ENCODE results near the gene HNRNPA1L2. TPM values are rescaled to one million over a fixed set of nuclear protein-coding genes. Genes with fewer than 3 reads are reported as not detected.
"Not testable (repeated sequence)": the region's sequence is repeated elsewhere in the genome, so short reads cannot be mapped to it uniquely, and the experiment has no call there.

The HNRNPA1L2 gene
- total RNA-seq, 2 experiments from 2014 or later: 7.8 to 9.2 TPM

- Mint-ChIP-seq H3K4me3 (no peak overlapping the region), H3K27ac (no peak overlapping the region), H3K27me3 (no peaks in the 10 kb centered on the region), H3K36me3 (ENCODE audit: low read depth) (peaks cover 19% of the 10 kb centered on the region), H3K9me3 (no peaks in the 10 kb centered on the region), H3K4me1 (ENCODE audit: low read depth) (peaks cover 2% of the 10 kb centered on the region)
- CTCF ChIA-PET: interaction anchor here (0.7 to 2.4 kb wide), 13 partner anchors 8 to 585 kb away, joined by 3 to 33 read pairs (median 4); partner anchors contain the start of gene SUGT1
- DNase-seq: no peak
- ATAC-seq: peak; percentile 45
- intact Hi-C loops (cut with micrococcal nuclease): no loop called here
- TF ChIP-seq CTCF (IDR thresholded peaks at IDR 0.05): peak; percentile 55
- POLR2A ChIA-PET: interaction anchor here (1.3 kb wide), 1 partner anchor 13 kb away, joined by 6 read pairs; the partner anchor contains the start of gene SUGT1
These were observed 23.1 kb downstream of the HNRNPA1L2 start for GRCh38 chr13:52665325-52665724.

- Mint-ChIP-seq H3K4me3 (no peak overlapping the region), H3K27ac (no peak overlapping the region)
These were observed 27.4 kb downstream of the HNRNPA1L2 start for GRCh38 chr13:52669677-52670076.

GRCh38 chr13:52670726-52671125 is 28.5 kb downstream of the HNRNPA1L2 start:
- Mint-ChIP-seq H3K4me3 (no peak overlapping the region), H3K27ac (no peak overlapping the region), H3K36me3 (ENCODE audit: low read depth) (peaks cover 18% of the 10 kb centered on the region), H3K27me3 (no peaks in the 10 kb centered on the region), H3K9me3 (no peaks in the 10 kb centered on the region), H3K4me1 (ENCODE audit: low read depth) (no peaks in the 10 kb centered on the region)
- POLR2A ChIA-PET: no interaction called here
- intact Hi-C loops (cut with micrococcal nuclease): no loop called here
- CTCF ChIA-PET: no interaction called here
- TF ChIP-seq CTCF (IDR thresholded peaks at IDR 0.05): no peak
- no peak for ATAC-seq
- DNase-seq: no peak

More at GRCh38 chr13:52669677-52670076, 27.4 kb downstream of the HNRNPA1L2 start:
- intact Hi-C loops (cut with micrococcal nuclease): no loop called here
- no peaks in the 10 kb centered on the region for H3K27me3 Mint-ChIP-seq
- H3K36me3 Mint-ChIP-seq (ENCODE audit: low read depth): peaks cover 18% of the 10 kb centered on the region
- H3K4me1 Mint-ChIP-seq (ENCODE audit: low read depth): peaks cover 2% of the 10 kb centered on the region
- ChIA-PET POLR2A (interaction anchor here (0.8 kb wide), 1 partner anchor 15 kb away, joined by 3 read pairs; no protein-coding TSS in a partner anchor), CTCF (no interaction called here)
- no peak for DNase-seq
- ATAC-seq: no peak
- TF ChIP-seq CTCF (IDR thresholded peaks at IDR 0.05): peak; percentile 27
- no peaks in the 10 kb centered on the region for H3K9me3 Mint-ChIP-seq

- H3K4me1 Mint-ChIP-seq (ENCODE audit: low read depth): no peaks in the 10 kb centered on the region
- no peak overlapping the region for H3K4me3 Mint-ChIP-seq
- H3K9me3 Mint-ChIP-seq: no peaks in the 10 kb centered on the region
- no peaks in the 10 kb centered on the region for H3K27me3 Mint-ChIP-seq
- DNase-seq (no peak), ATAC-seq (no peak)
- peaks cover 16% of the 10 kb centered on the region for H3K36me3 Mint-ChIP-seq (ENCODE audit: low read depth)
- intact Hi-C loops (cut with micrococcal nuclease): no loop called here
- CTCF ChIA-PET: no interaction called here
- no peak for TF ChIP-seq CTCF (IDR thresholded peaks at IDR 0.05)
- POLR2A ChIA-PET: no interaction called here
- H3K27ac Mint-ChIP-seq: no peak overlapping the region
These were observed 31.2 kb downstream of the HNRNPA1L2 start for GRCh38 chr13:52673465-52673864.

- ChIA-PET CTCF (interaction anchor here (1.4 to 2.0 kb wide), 2 partner anchors 13 to 131 kb away, joined by 4 to 11 read pairs; no protein-coding TSS in a partner anchor), POLR2A (no interaction called here)
- TF ChIP-seq CTCF (IDR thresholded peaks at IDR 0.05): no peak
- H3K27me3 Mint-ChIP-seq: no peaks in the 10 kb centered on the region
- intact Hi-C loops (cut with micrococcal nuclease): no loop called here
- ATAC-seq: no peak
- H3K4me1 Mint-ChIP-seq (ENCODE audit: low read depth): no peaks in the 10 kb centered on the region
- no peak for DNase-seq
- H3K4me3 Mint-ChIP-seq: no peak overlapping the region
- H3K27ac Mint-ChIP-seq: no peak overlapping the region
- no peaks in the 10 kb centered on the region for H3K9me3 Mint-ChIP-seq
- peaks cover 19% of the 10 kb centered on the region for H3K36me3 Mint-ChIP-seq (ENCODE audit: low read depth)
These were observed 35.6 kb downstream of the HNRNPA1L2 start for GRCh38 chr13:52677823-52678222.

- DNase-seq; H3K27me3 Mint-ChIP-seq; H3K4me1 Mint-ChIP-seq (ENCODE audit: low read depth); H3K27ac Mint-ChIP-seq; H3K4me3 Mint-ChIP-seq; CTCF ChIA-PET; H3K9me3 Mint-ChIP-seq; intact Hi-C loops (cut with micrococcal nuclease); ATAC-seq: not testable (repeated sequence)
- H3K36me3 Mint-ChIP-seq (ENCODE audit: low read depth): peaks cover 33% of the 10 kb centered on the region
- POLR2A ChIA-PET: interaction anchor here (1.5 kb wide), 1 partner anchor 10 kb away, joined by 4 read pairs; no protein-coding TSS in a partner anchor
These were observed 43.6 kb downstream of the HNRNPA1L2 start for GRCh38 chr13:52685806-52686205.
